ENCODE results near the gene PDZRN3.
"Not testable (repeated sequence)": the region's sequence is repeated elsewhere in the genome, so short reads cannot be mapped to it uniquely, and the experiment has no call there.

Gene PDZRN3

GRCh38 chr3:73470860-73471259, 153.9 kb downstream of the PDZRN3 start:
- no peak for TF ChIP-seq ZFX (IDR thresholded peaks at IDR 0.05)
- TF ChIP-seq CTCF (conservative IDR thresholded peaks at IDR 0.05), result no peak
- no peak overlapping the region for H3K27ac ChIP-seq

- no peak for TF ChIP-seq ZFX (IDR thresholded peaks at IDR 0.05)
- no peak for TF ChIP-seq CTCF (conservative IDR thresholded peaks at IDR 0.05)
- no peak overlapping the region for H3K27ac ChIP-seq
Measured at GRCh38 chr3:73469331-73469730, 155.4 kb downstream of the PDZRN3 start.

- TF ChIP-seq CTCF (conservative IDR thresholded peaks at IDR 0.05) (no peak), ZFX (IDR thresholded peaks at IDR 0.05) (no peak)
- no peak overlapping the region for H3K27ac ChIP-seq
Measured at GRCh38 chr3:73467211-73467610, 157.5 kb downstream of the PDZRN3 start.

GRCh38 chr3:73465926-73466325, 158.8 kb downstream of the PDZRN3 start:
- TF ChIP-seq CTCF (conservative IDR thresholded peaks at IDR 0.05) (no peak), ZFX (IDR thresholded peaks at IDR 0.05) (no peak)

GRCh38 chr3:73464126-73464525, 160.6 kb downstream of the PDZRN3 start:
- H3K27ac ChIP-seq, result not testable (repeated sequence)

More at GRCh38 chr3:73465926-73466325, 158.8 kb downstream of the PDZRN3 start:
- H3K27ac ChIP-seq, result no peak overlapping the region

GRCh38 chr3:73461547-73461946, 163.2 kb downstream of the PDZRN3 start:
- no peak overlapping the region for H3K27ac ChIP-seq
- TF ChIP-seq ZFX (IDR thresholded peaks at IDR 0.05), result no peak
- no peak for TF ChIP-seq CTCF (conservative IDR thresholded peaks at IDR 0.05)

GRCh38 chr3:73459711-73460110, 165.0 kb downstream of the PDZRN3 start:
- TF ChIP-seq ZFX (IDR thresholded peaks at IDR 0.05) (no peak), CTCF (conservative IDR thresholded peaks at IDR 0.05) (no peak)
- no peak overlapping the region for H3K27ac ChIP-seq

GRCh38 chr3:73453666-73454065, 171.1 kb downstream of the PDZRN3 start:
- TF ChIP-seq ZFX (IDR thresholded peaks at IDR 0.05) (no peak), CTCF (conservative IDR thresholded peaks at IDR 0.05) (no peak)

More at GRCh38 chr3:73453666-73454065, 171.1 kb downstream of the PDZRN3 start:
- no peak overlapping the region for H3K27ac ChIP-seq
